Activated naive CD4-positive, alpha-beta T cell treated with anti-CD3 and anti-CD28 coated beads, Interleukin-2, amount 50 U/mL, for 24 hours (primary cell): ENCODE data around the gene CLCN2.
"Not testable (repeated sequence)": the region's sequence is repeated elsewhere in the genome, so short reads cannot be mapped to it uniquely, and the experiment has no call there.

ENCODE experiments used
- H3K27ac Mint-ChIP-seq: one replicate; pipeline ENCODE4 v1.8.0; 2021; ENCODE audit warnings: mild to moderate bottlenecking, mixed read lengths
- H3K27me3 Mint-ChIP-seq: one replicate; pipeline ENCODE4 v1.8.0; 2021; ENCODE audit warnings: mixed read lengths
- H3K36me3 Mint-ChIP-seq: one replicate; pipeline ENCODE4 v1.8.0; 2021; ENCODE audit warnings: mixed read lengths
- H3K4me1 Mint-ChIP-seq: one replicate; pipeline ENCODE4 v1.8.0; 2021; ENCODE audit warnings: mixed read lengths
- H3K4me3 Mint-ChIP-seq: one replicate; pipeline ENCODE4 v1.8.0; 2021; ENCODE audit warnings: mild to moderate bottlenecking, mixed read lengths
- H3K9me3 Mint-ChIP-seq: one replicate; pipeline ENCODE4 v1.8.0; 2021; ENCODE audit warnings: mixed read lengths

CLCN2 gene

GRCh38 chr3:184344579-184345316, 16.7 kb downstream of the CLCN2 start:
- Mint-ChIP-seq H3K4me3 (no peak overlapping the region), H3K27me3 (no peaks in the 10 kb centered on the region), H3K9me3 (no peaks in the 10 kb centered on the region), H3K36me3 (peaks cover 2% of the 10 kb centered on the region), H3K4me1 (no peaks in the 10 kb centered on the region), H3K27ac (no peak overlapping the region)

- H3K27me3 Mint-ChIP-seq = no peaks in the 10 kb centered on the region
- no peaks in the 10 kb centered on the region for H3K4me1 Mint-ChIP-seq
- H3K27ac Mint-ChIP-seq = no peak overlapping the region
- no peaks in the 10 kb centered on the region for H3K9me3 Mint-ChIP-seq
- no peak overlapping the region for H3K4me3 Mint-ChIP-seq
- H3K36me3 Mint-ChIP-seq = peaks cover 2% of the 10 kb centered on the region
Measured at GRCh38 chr3:184343200-184343876, 18.1 kb downstream of the CLCN2 start.

- Mint-ChIP-seq H3K36me3 (peaks cover 2% of the 10 kb centered on the region), H3K27me3 (no peaks in the 10 kb centered on the region), H3K9me3 (no peaks in the 10 kb centered on the region), H3K4me1 (peaks cover 13% of the 10 kb centered on the region), H3K27ac (no peak overlapping the region), H3K4me3 (no peak overlapping the region)
Measured at GRCh38 chr3:184341925-184342324, 19.5 kb downstream of the CLCN2 start.

GRCh38 chr3:184339451-184340135, 21.8 kb downstream of the CLCN2 start:
- H3K27me3 Mint-ChIP-seq, H3K9me3 Mint-ChIP-seq, H3K4me3 Mint-ChIP-seq, H3K36me3 Mint-ChIP-seq, H3K27ac Mint-ChIP-seq: not testable (repeated sequence)
- peaks cover 27% of the 10 kb centered on the region for H3K4me1 Mint-ChIP-seq

GRCh38 chr3:184339001-184339400, 22.4 kb downstream of the CLCN2 start:
- no peak overlapping the region for H3K4me3 Mint-ChIP-seq
- H3K27ac Mint-ChIP-seq = no peak overlapping the region
- no peaks in the 10 kb centered on the region for H3K27me3 Mint-ChIP-seq
- peaks cover 3% of the 10 kb centered on the region for H3K36me3 Mint-ChIP-seq
- no peaks in the 10 kb centered on the region for H3K9me3 Mint-ChIP-seq
- H3K4me1 Mint-ChIP-seq = peaks cover 33% of the 10 kb centered on the region

GRCh38 chr3:184338511-184338945, 22.9 kb downstream of the CLCN2 start:
- Mint-ChIP-seq H3K4me3 (no peak overlapping the region), H3K27me3 (no peaks in the 10 kb centered on the region), H3K27ac (no peak overlapping the region), H3K9me3 (no peaks in the 10 kb centered on the region), H3K4me1 (peaks cover 37% of the 10 kb centered on the region), H3K36me3 (peaks cover 3% of the 10 kb centered on the region)

- Mint-ChIP-seq H3K4me1 (peaks cover 43% of the 10 kb centered on the region), H3K36me3 (peaks cover 4% of the 10 kb centered on the region), H3K27ac (no peak overlapping the region), H3K9me3 (no peaks in the 10 kb centered on the region), H3K4me3 (peak overlapping the region; percentile 13), H3K27me3 (no peaks in the 10 kb centered on the region)
Measured at GRCh38 chr3:184337981-184338380, 23.4 kb downstream of the CLCN2 start.

GRCh38 chr3:184337399-184337714, 24.0 kb downstream of the CLCN2 start, which contains the start of gene FAM131A:
Gene FAM131A, plus strand, starts transcription at chr3:184337600. Its CDS starts 31 bp downstream, at chr3:184337631.
- H3K9me3 Mint-ChIP-seq = no peaks in the 10 kb centered on the region

GRCh38 chr3:184336547-184337398, 24.6 kb downstream of the CLCN2 start:
- Mint-ChIP-seq H3K36me3 (peaks cover 8% of the 10 kb centered on the region), H3K4me3 (peak overlapping the region; percentile 92), H3K27ac (peak overlapping the region; percentile 86), H3K27me3 (no peaks in the 10 kb centered on the region), H3K4me1 (peaks cover 51% of the 10 kb centered on the region), H3K9me3 (no peaks in the 10 kb centered on the region)

More at GRCh38 chr3:184337399-184337714, 24.0 kb downstream of the CLCN2 start, which contains the start of gene FAM131A:
- peak within 1 kb of the TSS; percentile 92 for H3K4me3 Mint-ChIP-seq
- H3K27me3 Mint-ChIP-seq = no peaks in the 10 kb centered on the region
- peaks cover 8% of the 10 kb centered on the region for H3K36me3 Mint-ChIP-seq
- H3K27ac Mint-ChIP-seq = peak within 1 kb of the TSS; percentile 86
- H3K4me1 Mint-ChIP-seq = peaks cover 49% of the 10 kb centered on the region

- Mint-ChIP-seq H3K9me3 (no peaks in the 10 kb centered on the region), H3K27ac (peak overlapping the region; percentile 86), H3K4me3 (peak overlapping the region; percentile 92), H3K27me3 (no peaks in the 10 kb centered on the region), H3K36me3 (peaks cover 12% of the 10 kb centered on the region), H3K4me1 (peaks cover 54% of the 10 kb centered on the region)
Measured at GRCh38 chr3:184335661-184336546, 25.5 kb downstream of the CLCN2 start.

- H3K4me1 Mint-ChIP-seq = peaks cover 54% of the 10 kb centered on the region
- H3K36me3 Mint-ChIP-seq = peaks cover 14% of the 10 kb centered on the region
Measured at GRCh38 chr3:184335291-184335660, 26.1 kb downstream of the CLCN2 start.

GRCh38 chr3:184334470-184335158, 26.8 kb downstream of the CLCN2 start:
- Mint-ChIP-seq H3K4me1 (peaks cover 54% of the 10 kb centered on the region), H3K9me3 (no peaks in the 10 kb centered on the region), H3K27me3 (no peaks in the 10 kb centered on the region), H3K27ac (peak overlapping the region; percentile 25), H3K36me3 (peaks cover 15% of the 10 kb centered on the region), H3K4me3 (peak overlapping the region; percentile 63)

More at GRCh38 chr3:184335291-184335660, 26.1 kb downstream of the CLCN2 start:
- H3K4me3 Mint-ChIP-seq = peak overlapping the region; percentile 92
- H3K27ac Mint-ChIP-seq = peak overlapping the region; percentile 59
- H3K9me3 Mint-ChIP-seq = no peaks in the 10 kb centered on the region
- H3K27me3 Mint-ChIP-seq = no peaks in the 10 kb centered on the region

- no peaks in the 10 kb centered on the region for H3K9me3 Mint-ChIP-seq
- H3K4me3 Mint-ChIP-seq = no peak overlapping the region
- peak overlapping the region; percentile 25 for H3K27ac Mint-ChIP-seq
- H3K4me1 Mint-ChIP-seq = peaks cover 54% of the 10 kb centered on the region
- no peaks in the 10 kb centered on the region for H3K27me3 Mint-ChIP-seq
- peaks cover 21% of the 10 kb centered on the region for H3K36me3 Mint-ChIP-seq
Measured at GRCh38 chr3:184333700-184334099, 27.7 kb downstream of the CLCN2 start.

- Mint-ChIP-seq H3K27ac (peak overlapping the region; percentile 25), H3K36me3 (peaks cover 23% of the 10 kb centered on the region), H3K9me3 (no peaks in the 10 kb centered on the region), H3K4me3 (no peak overlapping the region), H3K27me3 (no peaks in the 10 kb centered on the region), H3K4me1 (peaks cover 54% of the 10 kb centered on the region)
Measured at GRCh38 chr3:184333190-184333589, 28.2 kb downstream of the CLCN2 start.
